Heart left ventricle (tissue), 16 donors: ENCODE results near the gene KDM1A. TPM values are rescaled to one million over a fixed set of nuclear protein-coding genes. Genes with fewer than 3 reads are reported as not detected.

Experiments used
- ATAC-seq, 4 donors: fragments of 200-7000 bp; cut with Tn5 transposase; one replicate each; pipeline ENCODE4 v1.9.1; 2020 to 2022; ENCODE audit warnings: moderate library complexity in 4 of 4, mild to moderate bottlenecking in 3 of 4, moderate number of reproducible peaks in 1 of 4
- DNase-seq, 5 donors: peaks; one replicate each; pipeline ENCODE4 v3.0.0-alpha.2; 2020
- H3K27ac ChIP-seq, 12 donors: fragments of 200-600 bp; sonication (generic) in 4 of 12; one replicate each; pipeline versions ENCODE4 v1.5.0 to v1.8.0; 2016 to 2022; ENCODE audit warnings: mild to moderate bottlenecking in 2 of 12
- H3K27me3 ChIP-seq, 9 donors: fragments of 200-600 bp; sonication (generic) in 2 of 9; one replicate each; pipeline versions ENCODE4 v1.5.1 to v1.8.0; 2016 to 2022; ENCODE audit warnings: mild to moderate bottlenecking in 3 of 9
- H3K36me3 ChIP-seq, 9 donors: fragments of 200-600 bp; sonication (generic) in 2 of 9; one replicate each; pipeline versions ENCODE4 v1.5.0 to v1.8.0; 2018 to 2022; ENCODE audit warnings: mild to moderate bottlenecking in 2 of 9
- H3K4me1 ChIP-seq, 12 donors: fragments of 200-600 bp; sonication (generic) in 4 of 12; one replicate each; pipeline versions ENCODE4 v1.5.0 to v1.8.0; 2016 to 2022; ENCODE audit warnings: mild to moderate bottlenecking in 3 of 12
- H3K4me3 ChIP-seq, 12 donors: fragments of 200-600 bp; sonication (generic) in 4 of 12; one replicate each; pipeline versions ENCODE4 v1.5.0 to v1.8.0; 2017 to 2022; ENCODE audit warnings: mild to moderate bottlenecking in 9 of 12, moderate library complexity in 4 of 12
- H3K9me3 ChIP-seq, 12 donors: fragments of 200-600 bp; sonication (generic) in 4 of 12; one replicate each; pipeline versions ENCODE4 v1.5.0 to v1.8.0; 2016 to 2022; ENCODE audit warnings: mild to moderate bottlenecking in 1 of 12
- POLR2A ChIP-seq, 2 donors: fragments of 450-650 bp; IDR thresholded peaks; one replicate each; pipeline ENCODE4 v1.6.1; 2017; ENCODE audit warnings: antibody characterized with exemption in 2 of 2, mild to moderate bottlenecking in 2 of 2, moderate library complexity in 2 of 2
- WGBS, 4 donors: extraction: QIAGEN DNeasy Blood & Tissue Kit in 2 of 4; methylation state at CpG; one replicate each; pipeline versions ENCODE4 v1.1.5 to v1.1.7; 2013 to 2018; 5-methylcytosine and 5-hydroxymethylcytosine counted together
- intact Hi-C, 10 donors: fragments of 100-400 bp; cut with DNase I; formaldehyde crosslinking; loops; one replicate each; pipeline versions ENCODE4 v1.11.1 to v1.14.2; 2022
- polyA plus RNA-seq, 2 donors: library from polyadenylated mRNA; stranded (reverse); fragments of 200-250 nt; gene quantifications; one replicate each; pipeline ENCODE4 v1.2.3, GENCODE V29; 2013
- total RNA-seq, 9 donors: library from RNA; depleted of rRNA in 2 of 9; stranded (reverse); fragments of >200 nt in 2 of 9; fragmentation: NEBNext Ultra II Directional in 3 of 9; extraction: Animal tissue kit (Norgen Biotek cat#: 25700) in 3 of 9; gene quantifications; one replicate each; pipeline versions ENCODE4 v1.1.0 to v1.2.4, GENCODE V29; 2016 to 2023
- TF ChIP-seq, protein P1 (sequence below), 12 donors: fragments of 200-600 bp; sonication (generic) in 4 of 12; IDR thresholded peaks; one replicate each; pipeline versions ENCODE4 v1.5.0 to v1.8.0; 2018 to 2022; ENCODE audit warnings: antibody characterized with exemption in 12 of 12, mild to moderate bottlenecking in 5 of 12
- donor health status: ischemic (EF 13 %, LVEDD 7.1; RV severe dilation, severe dysfunction).
- donor health status: healthy with polysubstance abuse.
- donor health status: DM: no; HTN: yes; CAD: no.
- donor health status: DM: no; HTN: no; CAD: no.
- donor health status: ischemic (EF 25% LVEDD 6.9; RV normal size, moderate dysfunction).
- donor health status: ischemic (EF 25% LVEDD 5.7; RV mildly dilated, moderate dysfunction).
- donor health status: healthy.
- donor health status: DM: yes; HTN: yes; CAD: no.
- donor health status: ischemic (EF 35%, LVEDD 5.7; RV mildly dilated, moderate dysfunction).
- donor health status: nonischemic (EF 11% LVEDD 7.7; RV severe dilation, severe dysfunction).
- donor health status: DM: yes; HTN: yes; CAD: no.
- donor health status: PGD.
- donor health status: ischemic (EF 29% LVEDD 5.4; RV normal size, mild dysfunction).
- donor health status: nonischemic (EF 23%, LVEDD 6.1; RV moderate dilation, normal function).

KDM1A gene
- total and polyA plus RNA-seq, 11 donors = 14.8 to 37.2 (median 29.7) TPM

DNA sequence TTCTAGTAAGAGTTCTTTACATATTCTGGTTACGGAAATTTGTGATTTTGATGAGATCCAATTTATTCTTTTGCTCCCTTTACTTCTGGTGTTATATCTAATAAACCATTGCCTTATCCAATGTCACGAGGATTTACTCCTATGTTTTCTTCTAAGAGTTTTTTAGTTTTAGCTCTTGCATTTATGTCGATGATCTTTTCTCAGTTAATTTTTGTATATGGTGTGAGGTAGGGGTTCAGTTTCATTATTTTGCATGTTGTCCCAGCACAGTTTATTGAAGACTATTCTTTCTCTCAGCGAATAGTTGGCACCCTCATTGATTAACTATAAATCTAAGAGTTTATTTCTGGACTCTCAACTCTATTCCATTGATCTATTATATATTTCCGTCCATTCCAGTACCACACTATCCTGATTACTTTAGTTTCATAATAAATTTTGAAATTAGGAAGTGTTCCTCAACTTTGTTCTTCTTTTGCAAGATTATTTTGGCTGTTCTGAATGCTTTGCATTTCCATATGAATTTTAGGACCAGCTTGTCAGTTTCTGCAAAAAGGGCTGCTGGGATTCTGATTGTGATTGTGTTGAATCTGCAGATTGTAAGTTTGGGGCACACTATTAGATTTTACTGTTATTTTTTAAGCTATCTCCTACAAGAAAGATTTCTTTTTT lies 4.0 kb downstream of the KDM1A start:
- WGBS, 4 donors = 96 to 98% (median 97%) methylated on average over 5 of the region's 5 CpGs
- Histone ChIP-seq H3K4me3 (no peak overlapping the region), H3K9me3 (peaks cover 0 to 20% (median 3%) of the 10 kb centered on the region in 12 donors), H3K27ac (no peak overlapping the region), H3K4me1 (peaks cover 0 to 23% (median 10%) of the 10 kb centered on the region in 12 donors), H3K36me3 (no peaks in the 10 kb centered on the region), H3K27me3 (no peaks in the 10 kb centered on the region)
- no peak for ATAC-seq
- no peak for DNase-seq
- no peak for TF ChIP-seq POLR2A (IDR thresholded peaks at IDR 0.05)
- TF ChIP-seq, protein P1, sequence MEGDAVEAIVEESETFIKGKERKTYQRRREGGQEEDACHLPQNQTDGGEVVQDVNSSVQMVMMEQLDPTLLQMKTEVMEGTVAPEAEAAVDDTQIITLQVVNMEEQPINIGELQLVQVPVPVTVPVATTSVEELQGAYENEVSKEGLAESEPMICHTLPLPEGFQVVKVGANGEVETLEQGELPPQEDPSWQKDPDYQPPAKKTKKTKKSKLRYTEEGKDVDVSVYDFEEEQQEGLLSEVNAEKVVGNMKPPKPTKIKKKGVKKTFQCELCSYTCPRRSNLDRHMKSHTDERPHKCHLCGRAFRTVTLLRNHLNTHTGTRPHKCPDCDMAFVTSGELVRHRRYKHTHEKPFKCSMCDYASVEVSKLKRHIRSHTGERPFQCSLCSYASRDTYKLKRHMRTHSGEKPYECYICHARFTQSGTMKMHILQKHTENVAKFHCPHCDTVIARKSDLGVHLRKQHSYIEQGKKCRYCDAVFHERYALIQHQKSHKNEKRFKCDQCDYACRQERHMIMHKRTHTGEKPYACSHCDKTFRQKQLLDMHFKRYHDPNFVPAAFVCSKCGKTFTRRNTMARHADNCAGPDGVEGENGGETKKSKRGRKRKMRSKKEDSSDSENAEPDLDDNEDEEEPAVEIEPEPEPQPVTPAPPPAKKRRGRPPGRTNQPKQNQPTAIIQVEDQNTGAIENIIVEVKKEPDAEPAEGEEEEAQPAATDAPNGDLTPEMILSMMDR (IDR thresholded peaks at IDR 0.05) = no peak
- intact Hi-C loops = no loop called here

DNA sequence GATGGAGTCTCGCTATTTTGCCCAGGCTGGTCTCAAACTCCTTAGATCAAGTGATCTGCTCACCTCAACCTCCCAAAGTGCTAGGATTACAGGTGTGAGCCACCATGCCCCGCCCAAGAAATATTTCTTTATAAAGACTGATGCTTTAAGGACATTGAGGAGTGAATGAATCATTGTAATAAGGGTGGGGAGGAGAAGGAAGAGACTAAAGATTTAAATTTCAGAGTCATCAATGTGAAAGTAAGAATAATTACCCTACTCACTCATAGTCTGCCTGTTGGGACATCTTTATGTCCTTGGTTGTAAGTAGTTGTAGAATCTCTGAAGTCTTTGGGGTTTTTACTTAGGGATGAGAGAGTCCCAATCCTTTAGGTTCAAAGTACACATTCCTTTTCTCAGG lies 7.3 kb downstream of the KDM1A start:
- H3K27ac ChIP-seq = no peak overlapping the region
- intact Hi-C loops = no loop called here
- ATAC-seq = no peak
- no peak for DNase-seq
- peaks cover 0 to 20% (median 3%) of the 10 kb centered on the region in 12 donors for H3K9me3 ChIP-seq
- no peak for TF ChIP-seq POLR2A (IDR thresholded peaks at IDR 0.05)
- TF ChIP-seq, protein P1 (IDR thresholded peaks at IDR 0.05) = no peak
- no peak overlapping the region for H3K4me3 ChIP-seq
- WGBS, 4 donors = 97 to 100% (median 98%) methylated on average over 2 of the region's 2 CpGs
- peaks cover 0 to 25% (median 0%) of the 10 kb centered on the region in 12 donors for H3K4me1 ChIP-seq
- H3K27me3 ChIP-seq = no peaks in the 10 kb centered on the region
- H3K36me3 ChIP-seq = peaks cover 0 to 10% (median 0%) of the 10 kb centered on the region in 9 donors

DNA sequence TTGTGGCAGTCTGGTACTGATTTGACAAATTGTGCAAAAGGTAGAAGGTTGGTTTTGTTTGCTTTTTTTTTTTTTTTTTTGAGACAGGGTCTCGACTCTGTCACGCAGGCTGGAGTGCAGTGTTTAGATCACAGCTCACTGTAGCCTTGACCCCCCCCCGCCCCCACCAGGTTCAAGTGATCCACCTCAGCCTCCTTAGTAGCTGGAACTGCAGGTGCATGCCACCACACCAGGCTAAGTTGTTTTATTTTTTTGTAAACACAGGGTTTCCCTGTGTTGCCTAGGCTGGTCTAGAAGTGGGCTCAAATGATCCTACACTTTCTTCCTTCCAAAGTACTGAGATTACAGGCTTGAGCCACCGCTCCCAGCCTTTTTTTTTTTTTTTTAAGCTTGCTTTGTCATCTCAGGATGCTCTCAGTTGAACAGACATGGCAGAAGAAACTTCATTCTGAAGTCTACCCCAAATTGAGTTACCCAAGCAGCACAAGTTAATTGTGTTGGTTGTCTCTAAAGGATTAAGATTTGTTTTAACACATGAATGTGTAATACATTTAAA lies 8.2 kb downstream of the KDM1A start:
- DNase-seq (no peak), ATAC-seq (no peak)
- Histone ChIP-seq H3K27me3 (no peaks in the 10 kb centered on the region), H3K27ac (no peak overlapping the region), H3K4me3 (no peak overlapping the region), H3K9me3 (peaks cover 0 to 13% (median 3%) of the 10 kb centered on the region in 12 donors), H3K4me1 (peaks cover 0 to 21% (median 0%) of the 10 kb centered on the region in 12 donors), H3K36me3 (peaks cover 0 to 12% (median 0%) of the 10 kb centered on the region in 9 donors)
- no peak for TF ChIP-seq POLR2A (IDR thresholded peaks at IDR 0.05)
- TF ChIP-seq, protein P1 (IDR thresholded peaks at IDR 0.05) = no peak
- intact Hi-C loops = no loop called here
- 84 to 87% (median 86%) methylated on average over 4 of the region's 4 CpGs for WGBS, 4 donors

DNA sequence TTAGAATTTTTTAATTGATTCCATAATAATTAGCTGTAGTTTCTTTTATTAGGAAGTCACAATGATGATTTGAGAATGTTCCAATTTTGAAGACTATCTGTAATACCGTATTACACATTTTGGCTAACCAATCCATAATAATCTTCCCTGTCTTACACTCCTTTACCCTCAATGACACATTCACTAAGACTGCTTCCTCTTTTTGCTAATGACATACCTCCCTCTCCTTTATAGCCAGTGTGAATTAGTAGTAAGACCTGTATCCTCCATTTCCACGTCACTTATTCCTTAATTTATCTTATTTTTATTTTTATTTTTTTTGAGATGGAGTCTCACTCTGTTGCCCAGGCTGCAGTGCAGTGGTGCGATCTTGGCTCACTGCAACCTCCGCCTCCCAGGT lies 10.1 kb downstream of the KDM1A start:
- DNase-seq = no peak
- no peak for ATAC-seq
- no peak for TF ChIP-seq POLR2A (IDR thresholded peaks at IDR 0.05)
- TF ChIP-seq, protein P1 (IDR thresholded peaks at IDR 0.05) = no peak
- Histone ChIP-seq H3K27ac (no peak overlapping the region), H3K36me3 (peaks cover 0 to 12% (median 0%) of the 10 kb centered on the region in 9 donors), H3K27me3 (no peaks in the 10 kb centered on the region), H3K4me3 (no peak overlapping the region), H3K9me3 (no peaks in the 10 kb centered on the region), H3K4me1 (peaks cover 0 to 21% (median 0%) of the 10 kb centered on the region in 12 donors)
- WGBS, 4 donors = 86 to 90% (median 89%) methylated on average over 4 of the region's 4 CpGs
- intact Hi-C loops = no loop called here
